Gastroesophageal sphincter (tissue), 4 donors: ENCODE data around the gene NRXN3. TPM values are rescaled to one million over a fixed set of nuclear protein-coding genes. Genes with fewer than 3 reads are reported as not detected.

Source experiments
- ATAC-seq: fragments of 150-250 bp; one replicate; pipeline ENCODE4 v1.9.1; 2016; ENCODE audit warnings: mild to moderate bottlenecking, moderate library complexity
- H3K27ac ChIP-seq, 4 donors: fragments of 200-600 bp; sonication (generic) in 3 of 4; 1 replicate in 3 of 4; 2 replicates in 1 of 4; pipeline ENCODE4 v1.5.1; 2016 to 2019
- H3K27me3 ChIP-seq: fragments of 200-600 bp; sonication (generic); one replicate; pipeline ENCODE4 v1.5.1; 2019
- H3K36me3 ChIP-seq, 2 donors: fragments of 200-600 bp; sonication (generic); one replicate each; pipeline ENCODE4 v1.5.1; 2019; ENCODE audit warnings: control low read depth in 1 of 2
- H3K4me1 ChIP-seq, 3 donors: fragments of 200-600 bp; sonication (generic); 1 replicate in 2 of 3; 2 replicates in 1 of 3; pipeline ENCODE4 v1.5.1; 2016 to 2019; ENCODE audit warnings: control low read depth in 2 of 3
- H3K4me3 ChIP-seq, 2 donors: fragments of 200-600 bp; sonication (generic); one replicate each; pipeline ENCODE4 v1.5.1; 2019; ENCODE audit warnings: mild to moderate bottlenecking in 1 of 2, moderate library complexity in 1 of 2
- H3K9me3 ChIP-seq, 3 donors: fragments of 200-600 bp; sonication (generic); one replicate each; pipeline ENCODE4 v1.5.1; 2017 to 2019; ENCODE audit warnings: control low read depth in 2 of 3
- EP300 ChIP-seq: sonication (generic); formaldehyde crosslinking; IDR thresholded peaks from one replicate; pipeline ENCODE4 v1.6.1; 2017; ENCODE audit warnings: antibody characterized with exemption, mild to moderate bottlenecking
- POLR2A ChIP-seq, 2 donors: fragments of 450-650 bp; IDR thresholded peaks; one replicate each; pipeline ENCODE4 v1.6.1; 2017; ENCODE audit warnings: antibody characterized with exemption in 2 of 2, mild to moderate bottlenecking in 2 of 2, moderate library complexity in 1 of 2
- POLR2AphosphoS5 ChIP-seq: sonication (generic); formaldehyde crosslinking; IDR thresholded peaks from one replicate; pipeline ENCODE4 v1.6.1; 2017; ENCODE audit warnings: antibody characterized with exemption
- WGBS, 2 donors: methylation state at CpG; one replicate each; pipeline ENCODE4 v1.1.5; 2018; ENCODE audit warnings: low coverage in 1 of 2; 5-methylcytosine and 5-hydroxymethylcytosine counted together
- total RNA-seq, 4 donors: library from RNA; depleted of rRNA; stranded (reverse); fragments of >200 nt; gene quantifications; one replicate each; pipeline ENCODE4 v1.1.0, GENCODE V29; 2016
- TF ChIP-seq, protein P1 (sequence below), 4 experiments: fragments of 200-600 bp in 2 of 4; fragments of 450-650 bp in 2 of 4; sonication (generic) in 1 of 4; IDR thresholded peaks; one replicate each; pipeline ENCODE4 v1.5.1; 2017 to 2019; ENCODE audit warnings: antibody characterized with exemption in 4 of 4, mild to moderate bottlenecking in 2 of 4, moderate library complexity in 2 of 4

NRXN3 gene
- total RNA-seq, 4 donors from 2014 or later: 74.2 to 192 (median 98.2) TPM

- H3K27ac ChIP-seq: no peak overlapping the region
- H3K36me3 ChIP-seq: no peaks in the 10 kb centered on the region
- H3K27me3 ChIP-seq: no peaks in the 10 kb centered on the region
- TF ChIP-seq, protein P1, sequence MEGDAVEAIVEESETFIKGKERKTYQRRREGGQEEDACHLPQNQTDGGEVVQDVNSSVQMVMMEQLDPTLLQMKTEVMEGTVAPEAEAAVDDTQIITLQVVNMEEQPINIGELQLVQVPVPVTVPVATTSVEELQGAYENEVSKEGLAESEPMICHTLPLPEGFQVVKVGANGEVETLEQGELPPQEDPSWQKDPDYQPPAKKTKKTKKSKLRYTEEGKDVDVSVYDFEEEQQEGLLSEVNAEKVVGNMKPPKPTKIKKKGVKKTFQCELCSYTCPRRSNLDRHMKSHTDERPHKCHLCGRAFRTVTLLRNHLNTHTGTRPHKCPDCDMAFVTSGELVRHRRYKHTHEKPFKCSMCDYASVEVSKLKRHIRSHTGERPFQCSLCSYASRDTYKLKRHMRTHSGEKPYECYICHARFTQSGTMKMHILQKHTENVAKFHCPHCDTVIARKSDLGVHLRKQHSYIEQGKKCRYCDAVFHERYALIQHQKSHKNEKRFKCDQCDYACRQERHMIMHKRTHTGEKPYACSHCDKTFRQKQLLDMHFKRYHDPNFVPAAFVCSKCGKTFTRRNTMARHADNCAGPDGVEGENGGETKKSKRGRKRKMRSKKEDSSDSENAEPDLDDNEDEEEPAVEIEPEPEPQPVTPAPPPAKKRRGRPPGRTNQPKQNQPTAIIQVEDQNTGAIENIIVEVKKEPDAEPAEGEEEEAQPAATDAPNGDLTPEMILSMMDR (IDR thresholded peaks at IDR 0.05): peak in 2 of 4 experiments; percentile 7 to 44
- no peak for TF ChIP-seq POLR2AphosphoS5
- no peak for ATAC-seq
- H3K9me3 ChIP-seq: no peaks in the 10 kb centered on the region
- WGBS, 2 donors: 12 to 20% methylated on average over 2 of the region's 2 CpGs
- no peak overlapping the region for H3K4me3 ChIP-seq
- no peaks in the 10 kb centered on the region for H3K4me1 ChIP-seq
Observed at GRCh38 chr14:78697341-78697740, 527.2 kb downstream of the NRXN3 start.

DNA sequence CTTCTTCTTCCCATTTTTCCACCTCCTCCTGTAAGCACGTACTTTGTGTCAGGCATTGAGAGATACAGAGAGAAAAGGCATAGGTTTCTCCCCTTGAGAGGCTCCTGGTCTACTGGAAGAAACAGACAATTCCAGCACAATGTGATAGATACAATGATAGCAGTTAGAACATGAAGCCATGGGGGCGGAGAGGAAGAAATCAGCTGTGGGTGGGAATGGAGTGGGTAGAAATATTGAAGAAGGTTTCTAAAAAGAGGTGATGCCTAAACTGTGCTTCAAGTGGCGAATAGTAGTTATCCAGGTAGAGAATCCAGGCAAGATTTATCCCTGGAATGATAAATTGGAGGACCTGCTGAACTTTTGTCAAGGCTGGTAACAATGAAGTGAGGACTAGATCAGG lies 528.8 kb downstream of the NRXN3 start:
- Histone ChIP-seq H3K27ac (no peak overlapping the region), H3K4me1 (no peaks in the 10 kb centered on the region), H3K36me3 (no peaks in the 10 kb centered on the region), H3K4me3 (no peak overlapping the region), H3K27me3 (peaks cover 3% of the 10 kb centered on the region), H3K9me3 (no peaks in the 10 kb centered on the region)
- TF ChIP-seq, protein P1 (IDR thresholded peaks at IDR 0.05): no peak
- TF ChIP-seq POLR2AphosphoS5: no peak
- TF ChIP-seq EP300: no peak
- TF ChIP-seq POLR2A (IDR thresholded peaks at IDR 0.05): no peak
- no peak for ATAC-seq
- WGBS, 2 donors: 55 to 58% methylated on average over 1 to 3 of the region's 3 CpGs

DNA sequence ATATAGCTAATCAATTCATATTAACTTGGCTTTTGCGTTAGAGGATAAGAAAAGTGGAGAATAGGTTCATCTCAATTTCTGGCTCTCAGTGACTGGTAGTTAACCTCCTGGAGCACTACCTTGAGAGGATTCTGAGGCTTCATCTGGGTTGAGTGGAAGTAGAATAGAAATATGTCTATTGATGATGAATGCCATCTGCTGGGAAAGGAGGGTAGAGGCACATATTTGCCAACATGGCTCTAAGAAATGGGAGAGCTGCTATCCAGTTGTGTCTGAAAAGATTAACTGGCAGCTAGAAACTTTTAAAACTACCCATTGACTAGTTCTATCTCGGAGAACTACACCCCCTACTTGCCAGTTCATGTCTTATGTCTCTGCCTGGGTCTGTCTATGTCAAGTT lies 530.1 kb downstream of the NRXN3 start:
- WGBS, 2 donors: 67 to 80% methylated on average over 1 to 2 of the region's 2 CpGs
- H3K4me1 ChIP-seq: no peaks in the 10 kb centered on the region

DNA sequence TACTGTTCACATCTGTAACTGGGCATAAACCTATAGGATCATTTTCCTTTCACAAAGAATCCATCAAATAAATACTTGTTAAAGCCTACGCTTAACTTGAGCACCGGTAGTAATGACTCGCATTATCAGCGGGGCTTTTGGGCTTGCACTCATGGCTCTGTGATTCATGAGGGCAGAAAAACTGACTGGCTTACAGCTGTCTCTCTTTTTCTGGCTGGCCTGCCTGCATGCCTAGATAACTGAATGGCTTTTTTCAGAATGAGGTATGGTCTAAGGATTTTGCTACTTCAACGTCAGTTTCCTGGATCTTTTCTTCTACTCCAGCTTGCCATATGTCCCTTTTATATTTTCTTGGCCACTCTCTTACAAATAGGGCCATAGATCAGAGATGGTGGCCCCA lies 531.1 kb downstream of the NRXN3 start:
- no peaks in the 10 kb centered on the region for H3K4me1 ChIP-seq
- no peak overlapping the region for H3K27ac ChIP-seq
- no peaks in the 10 kb centered on the region for H3K36me3 ChIP-seq
- peaks cover 9% of the 10 kb centered on the region for H3K27me3 ChIP-seq
- H3K9me3 ChIP-seq: no peaks in the 10 kb centered on the region
- 54 to 72% methylated on average over 5 of the region's 5 CpGs for WGBS, 2 donors
- H3K4me3 ChIP-seq: no peak overlapping the region
- TF ChIP-seq POLR2AphosphoS5 (no peak), EP300 (no peak), POLR2A (IDR thresholded peaks at IDR 0.05) (no peak)
- TF ChIP-seq, protein P1 (IDR thresholded peaks at IDR 0.05): no peak
- no peak for ATAC-seq

More for the DNA sequence above, 530.1 kb downstream of the NRXN3 start:
- TF ChIP-seq POLR2AphosphoS5 (no peak), POLR2A (IDR thresholded peaks at IDR 0.05) (no peak), EP300 (no peak)
- TF ChIP-seq, protein P1 (IDR thresholded peaks at IDR 0.05): no peak
- no peaks in the 10 kb centered on the region for H3K36me3 ChIP-seq
- peaks cover 9% of the 10 kb centered on the region for H3K27me3 ChIP-seq
- no peak overlapping the region for H3K4me3 ChIP-seq
- no peak overlapping the region for H3K27ac ChIP-seq
- no peak for ATAC-seq
- no peaks in the 10 kb centered on the region for H3K9me3 ChIP-seq

DNA sequence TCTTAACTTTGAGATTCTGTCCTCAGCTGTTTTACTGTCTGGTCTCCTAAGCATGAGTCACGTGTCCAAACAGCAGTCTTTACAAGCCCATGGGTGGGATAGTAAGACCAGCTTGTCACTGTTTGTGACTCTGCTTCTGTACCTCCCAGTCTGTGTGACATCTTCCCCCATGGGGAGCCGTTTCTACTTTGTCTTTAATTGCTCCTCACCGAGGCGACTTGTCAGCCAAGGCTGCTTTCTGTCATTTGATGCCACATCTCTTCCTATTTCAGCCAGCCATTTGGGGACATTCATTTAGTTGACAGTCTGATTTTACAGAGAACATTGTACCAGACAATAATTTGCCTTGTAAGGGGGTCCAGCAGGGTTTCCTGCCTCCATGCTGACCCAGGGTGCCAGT lies 534.8 kb downstream of the NRXN3 start:
- no peak for ATAC-seq
- Histone ChIP-seq H3K9me3 (no peaks in the 10 kb centered on the region), H3K27ac (no peak overlapping the region), H3K4me1 (no peaks in the 10 kb centered on the region), H3K4me3 (no peak overlapping the region), H3K36me3 (no peaks in the 10 kb centered on the region), H3K27me3 (peaks cover 9% of the 10 kb centered on the region)
- TF ChIP-seq EP300 (no peak), POLR2AphosphoS5 (no peak), POLR2A (IDR thresholded peaks at IDR 0.05) (no peak)
- TF ChIP-seq, protein P1 (IDR thresholded peaks at IDR 0.05): no peak
- WGBS, 2 donors: 40 to 55% methylated on average over 1 to 4 of the region's 4 CpGs
